Measurements from ENCODE around the gene PLEKHH1.
A peak's percentile ranks its signal among the peaks of the same experiment; 100 is the strongest.

PLEKHH1 gene

DNA sequence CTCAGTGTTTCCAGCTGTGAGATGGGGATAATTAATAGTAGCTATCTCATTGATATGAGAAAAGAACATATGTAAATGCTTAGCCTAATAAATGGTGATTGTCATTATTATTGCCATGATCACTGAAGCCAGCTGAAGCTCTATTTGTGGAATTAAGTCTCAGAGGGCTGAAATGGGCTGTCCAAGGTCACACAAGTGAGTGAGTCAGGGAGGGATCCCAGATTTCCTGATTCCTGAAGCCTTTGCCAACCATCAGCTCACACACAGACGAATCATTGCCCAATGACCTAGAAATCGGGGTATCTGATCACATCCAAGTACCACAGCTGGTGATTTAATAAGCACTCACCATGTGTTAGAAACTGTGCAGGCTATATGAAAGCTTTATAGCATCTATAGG lies 23.0 kb upstream of the PLEKHH1 start:
- no peak for DNase-seq

GRCh38 chr14:67510836-67511235 lies 22.3 kb upstream of the PLEKHH1 start:
- peak in 4 of 56 donors; percentile 6 to 54 (median 39) for DNase-seq

DNA sequence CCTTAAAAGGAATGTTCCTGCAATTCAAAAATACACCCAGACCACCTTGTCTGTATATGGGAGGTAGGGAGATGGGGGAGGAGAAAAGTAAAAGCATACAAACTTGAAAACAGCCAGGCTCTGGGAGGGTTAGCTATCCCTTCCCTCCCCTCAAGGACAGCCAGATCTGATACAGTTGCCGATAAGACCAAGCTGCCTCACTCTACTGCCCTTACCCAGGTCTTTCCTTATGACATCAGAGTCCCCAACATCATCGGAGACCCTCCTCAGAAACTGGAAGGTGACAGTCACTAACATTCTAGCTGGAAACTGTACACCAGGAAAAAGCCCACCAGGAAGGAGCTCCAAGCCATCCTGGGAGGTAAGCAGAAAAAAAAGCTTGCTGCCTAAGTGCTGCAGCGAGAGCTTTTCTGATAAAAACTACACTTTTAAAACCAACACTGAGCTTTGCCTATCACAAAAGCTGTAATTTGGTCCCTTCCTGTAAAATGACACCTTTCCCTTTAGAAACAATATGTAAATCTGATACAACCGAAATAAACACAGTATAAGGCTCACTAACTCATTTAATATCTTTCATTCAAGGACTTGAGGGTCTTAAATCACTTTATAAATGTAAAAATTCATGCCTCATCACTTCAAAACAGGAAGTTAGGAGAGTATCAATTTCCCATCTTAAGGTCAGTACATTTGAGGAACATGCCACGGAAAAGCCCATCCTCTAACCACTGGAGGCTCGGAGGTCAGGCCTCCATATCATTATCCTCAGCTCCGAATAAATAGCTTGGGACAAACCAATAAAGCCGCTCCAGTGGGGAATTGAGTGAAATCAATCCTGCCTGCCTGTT lies 20.4 kb upstream of the PLEKHH1 start:
- no peak for DNase-seq

- peak in 1 of 56 donors; percentile 28 for DNase-seq
These were observed 19.4 kb upstream of the PLEKHH1 start for GRCh38 chr14:67513631-67514108.

GRCh38 chr14:67514203-67514607 lies 18.9 kb upstream of the PLEKHH1 start:
- DNase-seq = peak in 1 of 56 donors; percentile 26

- peak in 29 of 56 donors; percentile 19 to 73 (median 45) for DNase-seq
These were observed 18.3 kb upstream of the PLEKHH1 start for GRCh38 chr14:67514650-67515385.

DNA sequence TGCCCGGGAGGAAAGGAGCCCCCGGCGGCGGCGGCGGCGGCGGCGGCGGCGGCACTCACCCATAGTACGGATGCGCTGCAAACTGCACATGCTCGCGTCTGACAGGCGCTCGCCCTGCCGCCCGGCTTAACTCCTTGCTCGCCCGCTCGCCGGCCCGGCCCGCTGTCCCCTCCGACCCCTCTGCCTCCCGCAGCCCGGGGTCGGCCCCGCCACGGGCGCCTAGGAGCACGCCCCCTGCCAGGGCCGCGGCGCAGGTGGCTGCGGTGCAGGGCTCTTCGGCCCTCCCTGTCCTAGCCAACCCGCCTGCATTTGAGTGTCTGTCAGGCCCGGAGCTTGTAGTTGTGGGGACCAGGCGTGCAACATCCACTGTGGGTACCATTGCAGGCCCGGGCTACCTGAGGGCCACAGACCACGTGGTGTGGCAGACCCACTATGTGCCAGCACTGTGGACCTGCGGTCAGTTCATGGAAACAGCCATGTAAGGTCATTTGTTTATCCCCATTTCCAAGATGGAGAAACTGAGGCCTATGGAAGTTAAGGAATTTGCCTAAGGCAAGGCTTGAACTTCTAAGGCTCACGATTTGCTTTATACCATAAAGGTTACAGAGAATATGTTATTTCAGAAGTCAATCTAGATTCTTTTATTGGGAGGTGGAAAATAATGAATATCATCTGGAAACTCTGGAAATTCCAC lies 17.6 kb upstream of the PLEKHH1 start:
- peak in 17 of 56 donors; percentile 32 to 73 (median 48) for DNase-seq

DNA sequence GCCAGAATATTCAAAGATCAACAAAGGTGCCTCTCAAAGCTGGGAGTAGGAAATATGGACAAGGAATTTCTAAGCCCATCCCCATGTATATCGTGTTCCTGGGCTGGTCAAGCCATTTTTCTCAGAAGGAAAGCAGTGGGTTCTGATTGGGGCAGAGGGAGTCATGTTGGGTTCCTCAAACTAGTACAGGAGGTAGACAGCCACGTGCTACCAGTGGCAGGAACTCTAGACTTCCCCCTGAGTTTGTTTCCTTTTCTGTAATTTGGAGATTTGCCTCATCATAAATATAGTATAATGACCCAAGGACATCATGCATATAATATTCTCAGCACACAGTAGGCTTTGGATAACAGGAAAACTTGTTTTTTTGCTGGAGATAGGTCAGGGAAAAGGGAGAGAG lies 16.4 kb upstream of the PLEKHH1 start:
- DNase-seq = no peak

DNA sequence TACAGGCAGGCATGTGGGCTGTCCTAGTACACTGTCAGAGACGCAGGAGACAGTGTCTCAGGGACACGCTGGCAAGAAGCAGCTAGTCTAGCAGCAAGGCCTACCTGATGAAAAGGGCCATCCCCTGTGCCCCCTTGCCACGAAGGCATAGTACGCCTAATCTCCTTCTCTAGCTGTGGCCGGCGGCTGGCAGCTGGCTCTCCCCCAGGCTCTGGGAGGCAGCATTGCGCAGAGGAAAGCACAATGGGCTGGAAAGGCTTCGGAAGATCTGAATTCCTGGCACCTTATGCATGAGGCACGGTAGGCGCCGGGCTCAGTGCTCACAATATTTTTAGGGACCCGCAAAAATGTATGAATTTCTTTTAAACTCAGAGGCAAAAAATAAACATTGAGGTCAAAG lies 16.0 kb upstream of the PLEKHH1 start:
- peak in 46 of 56 donors; percentile 12 to 79 (median 46) for DNase-seq

- no peak for DNase-seq
These were observed 13.7 kb upstream of the PLEKHH1 start for GRCh38 chr14:67519406-67519805.

DNA sequence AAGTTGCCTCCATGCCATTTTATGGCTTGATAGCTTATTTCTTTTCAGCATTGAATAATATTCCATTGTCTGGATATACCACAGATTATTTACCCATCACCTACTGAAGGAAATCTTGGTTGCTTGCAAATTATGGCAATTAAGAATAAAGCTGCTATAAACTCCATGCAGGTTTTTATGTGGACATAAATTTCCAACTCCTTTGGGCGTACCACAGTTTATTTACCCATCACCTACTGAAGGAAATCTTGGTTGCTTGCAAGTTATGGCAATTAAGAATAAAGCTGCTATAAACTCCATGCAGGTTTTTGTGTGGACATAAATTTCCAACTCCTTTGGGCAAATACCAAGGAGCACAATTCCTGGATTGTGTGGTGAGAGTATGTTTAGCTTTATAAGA lies 12.6 kb upstream of the PLEKHH1 start:
- DNase-seq = no peak

DNA sequence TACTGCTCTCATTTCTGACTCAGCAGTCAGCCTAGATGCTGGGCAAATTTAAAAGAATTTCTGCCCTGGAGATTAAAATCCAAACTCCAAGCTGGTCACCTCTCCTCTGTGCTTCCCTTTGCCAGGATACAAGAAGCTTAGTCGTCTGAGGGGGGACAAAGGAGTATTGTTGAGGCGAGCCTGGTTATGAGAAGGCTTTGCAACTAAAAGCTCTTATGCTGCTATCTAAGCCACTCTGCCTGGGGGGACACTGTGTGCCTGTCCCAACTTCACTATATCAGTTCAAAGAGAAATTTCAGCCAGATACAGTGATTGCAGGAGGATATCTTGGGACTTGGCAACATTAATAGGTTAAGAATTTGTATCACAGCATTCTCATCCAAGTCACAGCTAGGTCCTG lies 10.8 kb upstream of the PLEKHH1 start:
- peak in 13 of 56 donors; percentile 13 to 37 (median 25) for DNase-seq

DNA sequence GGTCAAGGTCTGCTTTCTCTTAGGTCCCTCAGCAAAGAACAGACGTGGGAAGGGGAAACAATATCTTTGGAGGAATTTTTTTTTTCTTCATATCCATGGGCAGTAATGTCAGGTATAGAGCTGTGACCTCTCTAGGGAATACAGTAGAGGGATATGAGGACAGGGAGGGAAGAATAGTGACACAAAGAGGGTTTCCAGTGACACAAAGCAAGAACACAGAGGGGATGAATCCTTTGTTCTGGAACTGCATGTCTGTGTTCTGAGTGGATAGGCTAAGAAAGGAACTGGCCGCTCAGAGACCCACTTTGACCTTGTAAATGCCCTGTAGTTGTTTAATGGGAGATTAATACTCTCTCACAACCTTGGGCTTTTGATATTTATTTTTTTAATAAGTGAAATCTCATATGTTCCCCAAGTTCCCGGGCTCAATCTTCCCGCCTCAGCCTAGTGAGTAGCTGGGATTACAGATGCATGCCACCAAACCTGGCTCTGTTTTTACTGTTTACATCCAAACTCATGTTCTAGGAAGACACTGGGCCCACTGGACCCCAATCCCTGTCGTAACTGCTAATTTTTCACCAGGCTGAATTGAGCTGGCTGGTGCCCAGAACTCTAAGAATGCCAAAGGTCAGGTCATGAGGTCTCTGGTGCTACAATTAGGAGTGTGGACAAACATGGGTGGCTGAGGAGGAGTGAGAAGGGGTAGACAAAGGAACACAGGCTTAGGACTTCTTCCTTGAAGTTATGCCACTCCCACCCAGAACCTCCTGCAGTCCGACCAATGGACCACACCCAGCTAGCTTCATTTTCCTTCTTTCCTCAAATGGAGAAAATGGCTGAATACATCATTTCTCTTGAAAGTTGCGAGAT lies 9.1 kb upstream of the PLEKHH1 start:
- no peak for DNase-seq

DNA sequence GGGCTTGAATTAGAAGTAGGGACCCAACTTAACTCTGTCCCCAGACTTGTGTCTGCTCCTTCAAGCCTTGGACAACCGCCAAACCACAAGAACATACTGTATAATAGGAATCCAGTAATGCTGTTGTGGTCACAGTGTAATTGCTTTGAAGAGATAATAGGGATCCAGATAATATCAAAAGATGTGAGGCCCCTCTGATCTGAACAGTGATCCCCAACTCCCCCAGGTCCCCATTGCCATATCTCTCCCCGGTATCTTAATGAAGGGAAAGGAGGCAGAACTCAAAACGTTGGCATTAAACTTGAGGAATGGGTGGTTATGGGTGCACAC lies 8.5 kb upstream of the PLEKHH1 start:
- no peak for DNase-seq

GRCh38 chr14:67525389-67525788 lies 7.7 kb upstream of the PLEKHH1 start:
- DNase-seq = no peak

- DNase-seq = no peak
These were observed 6.9 kb upstream of the PLEKHH1 start for GRCh38 chr14:67526181-67526580.

DNA sequence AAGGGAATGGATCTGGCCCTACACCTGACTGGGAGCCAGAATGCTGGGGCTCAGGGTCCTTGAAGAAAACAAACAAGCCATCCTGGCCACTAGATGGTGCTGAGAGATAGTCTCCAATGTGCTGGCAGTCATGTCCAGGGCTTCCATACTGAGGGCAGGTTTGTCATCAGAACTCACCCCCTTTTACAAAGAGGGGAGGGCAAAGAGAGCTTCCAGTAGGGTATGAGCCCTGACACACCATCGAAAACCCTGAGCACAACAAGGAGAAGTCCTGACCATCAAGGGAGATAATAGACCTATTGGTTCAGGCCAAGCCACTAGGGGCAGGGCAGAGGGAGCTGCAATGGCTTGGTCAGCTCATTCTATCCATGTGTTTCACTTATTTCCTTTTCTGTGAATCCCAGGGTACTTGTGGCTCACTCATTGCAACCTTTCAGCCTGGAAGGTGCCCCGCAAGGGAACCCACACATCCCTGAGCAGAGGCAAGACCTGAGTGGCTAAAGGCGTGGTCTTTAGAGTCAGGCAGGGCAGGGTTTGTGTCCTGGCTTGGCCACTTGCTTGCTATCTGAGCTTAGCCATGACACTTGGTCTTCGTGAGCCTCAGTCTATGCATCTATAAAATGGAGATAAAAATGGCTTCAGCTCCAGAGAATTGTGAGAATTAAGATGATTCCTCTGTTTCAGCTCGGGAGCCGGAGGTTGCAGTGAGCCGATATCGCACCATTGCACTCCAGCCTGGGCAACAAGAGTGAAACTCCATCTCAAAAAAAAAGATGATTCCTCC lies 6.2 kb upstream of the PLEKHH1 start:
- peak in 45 of 56 donors; percentile 16 to 79 (median 56) for DNase-seq

- DNase-seq = no peak
These were observed 5.3 kb upstream of the PLEKHH1 start for GRCh38 chr14:67527756-67528155.

DNA sequence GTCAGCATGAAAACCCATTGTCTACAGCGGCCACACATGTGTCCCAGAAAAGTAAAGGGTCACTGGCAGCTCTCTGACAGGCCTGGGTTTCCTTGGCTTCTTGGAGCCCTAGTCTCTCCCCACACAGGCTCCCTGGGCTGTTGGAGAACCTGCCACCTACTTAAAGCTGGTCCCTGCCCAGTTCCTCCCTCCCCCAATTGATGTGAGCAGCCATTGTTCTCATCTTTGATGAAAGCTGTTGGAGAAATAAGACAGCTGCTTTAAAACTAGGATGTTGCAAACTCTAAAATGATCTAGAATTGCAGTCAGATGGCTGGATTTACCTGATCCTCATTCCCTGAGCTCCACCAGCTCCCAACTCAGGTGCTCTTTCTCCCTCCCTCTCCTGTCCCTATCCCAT lies 4.8 kb upstream of the PLEKHH1 start:
- no peak for DNase-seq

All from nucleus accumbens (tissue), 56 donors.